ENCODE measurements around the gene DCLK1. TPM values are rescaled to one million over a fixed set of nuclear protein-coding genes. Genes with fewer than 3 reads are reported as not detected.

Gene DCLK1
- total RNA-seq, 1 donor from 2014 or later: 6.4 TPM

DNA sequence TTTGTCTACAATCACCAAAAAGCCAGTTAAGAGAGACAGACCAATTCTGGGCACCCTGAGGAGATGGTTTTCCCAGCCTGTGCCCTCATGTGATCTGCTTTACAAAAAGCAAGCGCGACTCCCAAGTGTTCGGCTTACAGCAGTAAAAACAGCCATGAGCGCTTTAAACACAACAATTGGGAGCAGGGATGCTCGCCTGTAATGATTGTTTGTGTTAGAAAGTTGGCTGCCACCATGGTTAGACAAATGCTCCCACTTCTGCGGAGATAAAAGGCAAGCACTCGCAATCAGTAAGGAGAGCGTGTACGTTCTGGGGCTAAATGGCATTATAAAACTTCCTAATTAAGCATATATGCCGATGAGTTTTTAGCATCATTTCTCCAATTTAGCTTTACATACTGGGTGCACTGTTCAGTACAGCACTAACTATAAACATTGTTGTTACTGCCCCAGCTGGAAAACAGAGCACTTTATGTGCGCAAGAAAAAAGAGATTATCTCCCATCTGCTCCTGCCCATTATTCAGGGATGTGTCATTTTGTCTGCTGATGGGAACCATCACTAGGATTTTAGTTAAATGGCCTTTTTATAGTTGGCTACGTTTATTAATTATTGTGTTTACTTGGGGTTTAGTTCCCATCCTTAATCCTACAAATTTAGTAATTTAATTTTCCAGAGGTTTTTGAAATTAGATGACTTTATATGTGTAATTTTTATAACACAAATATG lies 345.4 kb downstream of the DCLK1 start:
- Histone ChIP-seq H4K20me1 (ENCODE audit: low read depth) (no peaks in the 10 kb centered on the region), H3K4me2 (peak overlapping the region; percentile 56), H3K9me3 (ENCODE audit: low read depth) (no peaks in the 10 kb centered on the region), H2AFZ (replicated peaks) (peak overlapping the region; percentile 58), H3K27me3 (no peaks in the 10 kb centered on the region), H3K9ac (no peak overlapping the region), H3F3A (ENCODE audit: low read depth) (peaks cover 14% of the 10 kb centered on the region), H3K4me1 (peaks cover 53% of the 10 kb centered on the region), H3K79me2 (ENCODE audit: low read depth) (no peaks in the 10 kb centered on the region), H3K27ac (peak overlapping the region; percentile 21), H3K4me3 (no peak overlapping the region), H3K36me3 (no peaks in the 10 kb centered on the region)
- Mint-ChIP-seq H3K27me3 (ENCODE audit: insufficient read depth, low read depth) (peaks cover 2% of the 10 kb centered on the region), H3K4me1 (peaks cover 63% of the 10 kb centered on the region), H3K9me3 (no peaks in the 10 kb centered on the region), H3K4me3 (no peak overlapping the region), H3K36me3 (no peaks in the 10 kb centered on the region), H3K27ac (no peak overlapping the region)
- TF ChIP-seq, protein P1, sequence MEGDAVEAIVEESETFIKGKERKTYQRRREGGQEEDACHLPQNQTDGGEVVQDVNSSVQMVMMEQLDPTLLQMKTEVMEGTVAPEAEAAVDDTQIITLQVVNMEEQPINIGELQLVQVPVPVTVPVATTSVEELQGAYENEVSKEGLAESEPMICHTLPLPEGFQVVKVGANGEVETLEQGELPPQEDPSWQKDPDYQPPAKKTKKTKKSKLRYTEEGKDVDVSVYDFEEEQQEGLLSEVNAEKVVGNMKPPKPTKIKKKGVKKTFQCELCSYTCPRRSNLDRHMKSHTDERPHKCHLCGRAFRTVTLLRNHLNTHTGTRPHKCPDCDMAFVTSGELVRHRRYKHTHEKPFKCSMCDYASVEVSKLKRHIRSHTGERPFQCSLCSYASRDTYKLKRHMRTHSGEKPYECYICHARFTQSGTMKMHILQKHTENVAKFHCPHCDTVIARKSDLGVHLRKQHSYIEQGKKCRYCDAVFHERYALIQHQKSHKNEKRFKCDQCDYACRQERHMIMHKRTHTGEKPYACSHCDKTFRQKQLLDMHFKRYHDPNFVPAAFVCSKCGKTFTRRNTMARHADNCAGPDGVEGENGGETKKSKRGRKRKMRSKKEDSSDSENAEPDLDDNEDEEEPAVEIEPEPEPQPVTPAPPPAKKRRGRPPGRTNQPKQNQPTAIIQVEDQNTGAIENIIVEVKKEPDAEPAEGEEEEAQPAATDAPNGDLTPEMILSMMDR (IDR thresholded peaks at IDR 0.05): no peak
- TF ChIP-seq EZH2 (IDR thresholded peaks at IDR 0.05): no peak
- TF ChIP-seq EZH2phosphoT487 (IDR thresholded peaks at IDR 0.05): no peak
- peak; percentile 45 for DNase-seq (ENCODE audit: low spot score)

DNA sequence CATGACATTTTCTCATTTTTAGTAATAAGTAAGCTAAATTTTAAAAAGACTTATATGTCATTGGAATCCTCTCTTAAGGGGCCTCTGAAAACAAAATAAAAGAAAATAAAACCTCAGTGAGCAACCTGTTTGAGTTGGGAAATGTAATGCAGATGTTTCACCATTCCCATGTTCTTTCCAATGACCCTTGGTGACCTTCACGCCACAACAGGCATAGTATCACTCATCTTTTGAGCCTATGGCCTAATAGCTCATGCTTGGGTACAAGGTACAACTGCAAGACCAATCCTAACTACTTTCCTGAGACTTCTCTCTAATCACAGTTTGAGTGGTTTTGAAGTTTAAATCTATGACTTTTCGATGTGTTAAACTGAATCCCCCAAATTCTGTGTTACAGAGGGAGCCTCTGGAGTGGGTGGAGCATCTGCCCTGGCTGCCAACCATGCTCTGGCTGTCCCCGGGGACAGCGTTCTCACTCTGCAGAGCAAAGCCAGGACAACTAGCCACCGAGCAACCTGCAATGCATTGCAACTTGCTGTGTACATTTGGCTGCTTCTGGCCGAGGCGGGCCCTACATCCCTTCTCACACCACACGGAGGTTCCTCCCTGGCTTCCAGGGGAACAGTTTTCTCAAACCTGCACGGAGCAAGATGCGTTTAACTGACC lies 346.8 kb downstream of the DCLK1 start:
- Mint-ChIP-seq H3K36me3 (no peaks in the 10 kb centered on the region), H3K27me3 (ENCODE audit: insufficient read depth, low read depth) (peaks cover 2% of the 10 kb centered on the region), H3K4me1 (peaks cover 61% of the 10 kb centered on the region), H3K27ac (peak overlapping the region; percentile 62), H3K4me3 (no peak overlapping the region), H3K9me3 (no peaks in the 10 kb centered on the region)
- Histone ChIP-seq H3K79me2 (ENCODE audit: low read depth) (no peaks in the 10 kb centered on the region), H4K20me1 (ENCODE audit: low read depth) (no peaks in the 10 kb centered on the region), H3K36me3 (no peaks in the 10 kb centered on the region), H3K9ac (no peak overlapping the region), H3K4me2 (peak overlapping the region; percentile 56), H3K9me3 (ENCODE audit: low read depth) (no peaks in the 10 kb centered on the region), H3F3A (ENCODE audit: low read depth) (peaks cover 8% of the 10 kb centered on the region), H3K27ac (no peak overlapping the region), H2AFZ (replicated peaks) (no peak overlapping the region), H3K27me3 (no peaks in the 10 kb centered on the region), H3K4me3 (no peak overlapping the region), H3K4me1 (peaks cover 42% of the 10 kb centered on the region)
- TF ChIP-seq EZH2phosphoT487 (IDR thresholded peaks at IDR 0.05) (no peak), EZH2 (IDR thresholded peaks at IDR 0.05) (no peak)
- TF ChIP-seq, protein P1 (IDR thresholded peaks at IDR 0.05): no peak
- no peak for DNase-seq (ENCODE audit: low spot score)

DNA sequence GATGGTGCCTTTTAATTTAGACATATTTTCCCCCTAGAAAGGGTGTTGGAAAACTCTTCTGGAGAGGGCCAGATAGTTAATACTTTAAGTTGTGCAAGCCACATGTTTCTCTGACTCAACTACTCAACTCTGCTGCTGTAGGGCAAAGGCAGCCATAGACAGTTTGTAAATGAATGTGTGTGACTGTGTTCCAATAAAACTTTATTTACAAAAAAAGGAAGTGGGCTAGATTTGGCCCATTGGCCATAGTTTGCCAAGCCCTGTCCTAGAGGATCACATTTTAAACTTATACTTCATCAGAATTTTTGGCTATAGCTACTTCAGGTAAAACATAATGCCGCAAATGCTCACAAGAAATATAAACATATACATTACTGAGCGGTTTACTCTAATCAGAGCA lies 348.4 kb downstream of the DCLK1 start:
- Histone ChIP-seq H3K4me1 (peaks cover 29% of the 10 kb centered on the region), H2AFZ (replicated peaks) (no peak overlapping the region), H3K9me3 (ENCODE audit: low read depth) (no peaks in the 10 kb centered on the region), H3K4me3 (no peak overlapping the region), H3K9ac (no peak overlapping the region), H3F3A (ENCODE audit: low read depth) (peaks cover 8% of the 10 kb centered on the region), H3K27me3 (no peaks in the 10 kb centered on the region), H3K4me2 (no peak overlapping the region), H3K36me3 (no peaks in the 10 kb centered on the region), H4K20me1 (ENCODE audit: low read depth) (no peaks in the 10 kb centered on the region), H3K27ac (no peak overlapping the region), H3K79me2 (ENCODE audit: low read depth) (no peaks in the 10 kb centered on the region)
- peaks cover 2% of the 10 kb centered on the region for H3K27me3 Mint-ChIP-seq (ENCODE audit: insufficient read depth, low read depth)
- TF ChIP-seq, protein P1 (IDR thresholded peaks at IDR 0.05): no peak
- TF ChIP-seq EZH2 (IDR thresholded peaks at IDR 0.05) (no peak), EZH2phosphoT487 (IDR thresholded peaks at IDR 0.05) (no peak)
- no peak overlapping the region for H3K27ac Mint-ChIP-seq
- no peaks in the 10 kb centered on the region for H3K9me3 Mint-ChIP-seq
- H3K36me3 Mint-ChIP-seq: peaks cover 2% of the 10 kb centered on the region
- H3K4me1 Mint-ChIP-seq: peaks cover 48% of the 10 kb centered on the region
- H3K4me3 Mint-ChIP-seq: no peak overlapping the region
- no peak for DNase-seq (ENCODE audit: low spot score)
